ENCODE measurements around the gene HNF1B.

Gene HNF1B

DNA sequence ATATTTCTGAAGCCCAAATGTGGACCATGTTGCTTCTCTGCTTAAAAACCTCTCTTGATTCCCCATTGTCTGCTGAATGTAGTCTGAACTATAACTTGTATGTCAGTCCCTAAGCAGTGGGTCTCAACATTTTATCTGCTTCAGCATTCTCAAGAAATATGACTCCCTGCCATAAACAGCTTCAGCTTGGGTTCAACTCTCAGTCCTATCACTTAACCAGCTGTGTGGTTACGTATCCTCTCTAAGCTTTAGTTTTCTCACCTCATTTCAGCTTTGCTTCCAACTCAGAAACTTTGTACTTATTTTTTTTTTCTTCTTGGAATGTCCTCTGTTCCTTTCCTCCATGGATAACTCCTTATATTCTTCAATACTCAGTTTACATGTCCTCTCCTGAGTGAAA, 97.0 kb downstream of the HNF1B start:
- no peak overlapping the region for H3K27ac Mint-ChIP-seq
- TF ChIP-seq, protein P1, sequence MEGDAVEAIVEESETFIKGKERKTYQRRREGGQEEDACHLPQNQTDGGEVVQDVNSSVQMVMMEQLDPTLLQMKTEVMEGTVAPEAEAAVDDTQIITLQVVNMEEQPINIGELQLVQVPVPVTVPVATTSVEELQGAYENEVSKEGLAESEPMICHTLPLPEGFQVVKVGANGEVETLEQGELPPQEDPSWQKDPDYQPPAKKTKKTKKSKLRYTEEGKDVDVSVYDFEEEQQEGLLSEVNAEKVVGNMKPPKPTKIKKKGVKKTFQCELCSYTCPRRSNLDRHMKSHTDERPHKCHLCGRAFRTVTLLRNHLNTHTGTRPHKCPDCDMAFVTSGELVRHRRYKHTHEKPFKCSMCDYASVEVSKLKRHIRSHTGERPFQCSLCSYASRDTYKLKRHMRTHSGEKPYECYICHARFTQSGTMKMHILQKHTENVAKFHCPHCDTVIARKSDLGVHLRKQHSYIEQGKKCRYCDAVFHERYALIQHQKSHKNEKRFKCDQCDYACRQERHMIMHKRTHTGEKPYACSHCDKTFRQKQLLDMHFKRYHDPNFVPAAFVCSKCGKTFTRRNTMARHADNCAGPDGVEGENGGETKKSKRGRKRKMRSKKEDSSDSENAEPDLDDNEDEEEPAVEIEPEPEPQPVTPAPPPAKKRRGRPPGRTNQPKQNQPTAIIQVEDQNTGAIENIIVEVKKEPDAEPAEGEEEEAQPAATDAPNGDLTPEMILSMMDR (IDR thresholded peaks at IDR 0.05), result no peak
- H3K9me3 Mint-ChIP-seq, result no peaks in the 10 kb centered on the region
- peaks cover under 1% of the 10 kb centered on the region for H3K36me3 Mint-ChIP-seq (ENCODE audit: low read depth)
- peaks cover 76% of the 10 kb centered on the region for H3K27me3 Mint-ChIP-seq (ENCODE audit: low read depth, poor library complexity)
- no peak overlapping the region for H3K4me3 Mint-ChIP-seq
- no peak for DNase-seq
- H3K4me1 Mint-ChIP-seq, result peaks cover 30% of the 10 kb centered on the region

DNA sequence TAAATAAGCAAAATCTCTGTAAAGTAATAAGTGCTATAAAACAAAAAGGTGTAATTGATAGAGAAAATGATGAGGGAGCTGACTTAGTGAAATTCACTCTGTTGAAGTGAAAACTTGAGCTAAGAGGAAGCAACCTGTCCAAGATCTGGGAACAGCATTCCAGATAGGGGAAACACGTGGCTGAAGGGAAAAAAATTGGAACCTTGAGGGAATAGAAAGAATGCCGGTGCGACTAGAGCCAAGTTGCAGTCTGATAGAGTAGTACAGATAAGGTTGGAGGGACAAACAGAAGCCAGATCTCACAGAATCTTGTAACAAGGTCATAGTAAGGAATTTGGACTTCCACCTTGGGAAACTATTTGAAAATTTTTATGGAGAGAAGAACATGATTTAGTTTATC, 101.0 kb downstream of the HNF1B start:
- peaks cover 39% of the 10 kb centered on the region for H3K36me3 Mint-ChIP-seq (ENCODE audit: low read depth)
- TF ChIP-seq, protein P1 (IDR thresholded peaks at IDR 0.05), result no peak
- DNase-seq, result no peak
- no peaks in the 10 kb centered on the region for H3K9me3 Mint-ChIP-seq
- peak overlapping the region; percentile 93 for H3K4me3 Mint-ChIP-seq
- H3K27ac Mint-ChIP-seq, result no peak overlapping the region
- H3K4me1 Mint-ChIP-seq, result peaks cover 38% of the 10 kb centered on the region
- H3K27me3 Mint-ChIP-seq (ENCODE audit: low read depth, poor library complexity), result peaks cover 57% of the 10 kb centered on the region

DNA sequence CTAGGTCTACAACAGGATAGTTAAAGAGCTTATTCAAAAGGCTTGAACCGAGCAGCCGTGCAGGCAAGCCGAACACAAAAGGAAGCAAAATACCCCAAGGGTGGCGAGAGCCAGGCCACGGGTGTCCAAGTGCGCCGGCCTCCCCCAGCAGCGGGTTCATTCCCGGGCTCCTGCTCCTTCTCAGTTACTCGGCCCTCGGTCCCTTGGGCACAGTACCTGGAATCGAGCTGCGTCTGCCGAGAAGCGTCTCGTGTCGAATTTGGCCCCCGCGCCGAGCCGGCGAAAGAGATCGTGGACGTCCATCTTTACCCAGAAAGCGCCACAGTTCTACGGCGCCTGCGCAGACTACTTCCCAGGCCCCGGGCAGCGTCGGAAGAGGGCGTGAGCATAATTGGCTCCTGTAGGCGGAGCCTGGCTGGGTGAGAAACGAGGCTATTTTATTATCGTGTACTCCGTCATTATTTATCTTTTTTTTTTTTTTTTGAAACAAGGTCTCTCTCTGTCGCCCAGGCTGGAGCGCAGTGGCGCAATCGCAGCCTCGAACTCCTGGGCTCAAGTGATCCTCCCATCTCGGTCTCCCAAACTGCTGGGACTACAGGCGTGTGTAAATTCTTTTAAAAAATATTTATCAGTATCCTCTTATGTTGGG, 101.6 kb downstream of the HNF1B start, which contains the start of gene DDX52:
Gene DDX52, minus strand, starts transcription at position 329 of the 649 bp plus-strand sequence. Its CDS starts 26 bp downstream, at position 303.
- Mint-ChIP-seq H3K9me3 (no peaks in the 10 kb centered on the region), H3K27me3 (ENCODE audit: low read depth, poor library complexity) (peaks cover 50% of the 10 kb centered on the region), H3K36me3 (ENCODE audit: low read depth) (peaks cover 45% of the 10 kb centered on the region), H3K27ac (peak within 1 kb of the TSS; percentile 97), H3K4me1 (peaks cover 37% of the 10 kb centered on the region), H3K4me3 (peak within 1 kb of the TSS; percentile 93)
- TF ChIP-seq, protein P1 (IDR thresholded peaks at IDR 0.05), result no peak
- DNase-seq, result peak; percentile 90

DNA sequence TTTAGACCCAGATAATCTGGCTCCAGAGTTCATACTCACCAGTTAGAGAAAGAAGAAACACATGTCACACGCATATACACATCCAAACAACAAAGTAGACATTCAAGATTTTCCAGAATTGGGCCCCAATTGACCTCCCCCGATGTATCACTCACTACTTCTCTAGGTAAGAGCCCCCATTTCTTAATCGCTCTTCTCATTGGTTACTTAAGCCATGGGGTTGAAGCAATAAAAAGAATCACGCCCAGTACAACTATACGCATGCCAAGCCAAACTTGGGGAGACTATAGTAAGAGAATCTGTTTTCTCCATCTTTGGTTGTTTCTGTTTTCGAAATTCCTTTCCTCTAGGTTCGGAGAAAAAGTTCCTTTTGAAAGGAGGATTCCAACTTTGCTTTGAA, 102.2 kb downstream of the HNF1B start:
- H3K27ac Mint-ChIP-seq, result peak overlapping the region; percentile 97

DNA sequence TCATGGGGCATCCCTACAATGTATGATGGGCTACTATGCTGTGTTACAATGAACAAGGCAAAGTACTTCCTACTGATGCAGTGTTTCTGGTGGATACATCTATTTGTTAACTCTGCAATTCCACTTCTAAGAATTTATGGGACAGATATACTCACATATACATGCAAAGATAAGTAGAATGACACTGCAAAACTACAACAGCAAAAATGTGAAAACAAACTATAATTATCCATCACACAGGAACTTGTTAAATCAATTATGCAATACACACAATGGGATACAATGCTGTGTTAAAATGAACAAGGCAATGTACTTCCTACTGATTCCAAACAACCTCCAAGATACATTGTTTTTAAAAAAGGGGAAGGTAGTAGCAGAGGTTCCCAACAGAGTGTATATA, 104.8 kb downstream of the HNF1B start:
- Mint-ChIP-seq H3K4me1 (peaks cover 33% of the 10 kb centered on the region), H3K27ac (no peak overlapping the region), H3K27me3 (ENCODE audit: low read depth, poor library complexity) (peaks cover 19% of the 10 kb centered on the region), H3K9me3 (no peaks in the 10 kb centered on the region), H3K36me3 (ENCODE audit: low read depth) (peaks cover 77% of the 10 kb centered on the region), H3K4me3 (peak overlapping the region; percentile 75)
- DNase-seq, result no peak
- TF ChIP-seq, protein P1 (IDR thresholded peaks at IDR 0.05), result no peak

More for the DNA sequence above, 102.2 kb downstream of the HNF1B start:
- peaks cover 45% of the 10 kb centered on the region for H3K27me3 Mint-ChIP-seq (ENCODE audit: low read depth, poor library complexity)
- no peak for DNase-seq
- peaks cover 33% of the 10 kb centered on the region for H3K4me1 Mint-ChIP-seq
- TF ChIP-seq, protein P1 (IDR thresholded peaks at IDR 0.05), result no peak
- peak overlapping the region; percentile 93 for H3K4me3 Mint-ChIP-seq
- H3K9me3 Mint-ChIP-seq, result no peaks in the 10 kb centered on the region
- peaks cover 51% of the 10 kb centered on the region for H3K36me3 Mint-ChIP-seq (ENCODE audit: low read depth)

DNA sequence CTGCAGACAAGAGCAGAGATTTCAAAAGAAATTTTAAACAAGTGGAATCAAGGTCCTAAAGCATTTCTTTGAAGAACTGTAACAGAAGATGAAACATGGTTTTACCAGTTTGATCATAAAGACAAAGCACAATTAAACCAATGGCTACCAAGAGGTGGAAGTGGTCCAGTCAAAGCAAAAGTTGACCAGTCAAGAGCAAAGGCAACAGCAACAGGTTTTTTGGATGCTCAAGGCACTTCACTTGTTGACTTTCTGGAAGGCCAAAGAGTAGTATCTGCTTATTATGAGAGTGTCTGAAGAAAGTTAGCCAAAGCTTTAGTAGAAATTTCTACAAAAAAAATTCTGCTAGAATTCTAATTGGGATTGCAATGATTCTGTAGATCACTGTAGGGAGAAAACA, 106.9 kb downstream of the HNF1B start:
- H3K4me1 Mint-ChIP-seq, result peaks cover 27% of the 10 kb centered on the region
- H3K9me3 Mint-ChIP-seq, result no peaks in the 10 kb centered on the region
- TF ChIP-seq, protein P1 (IDR thresholded peaks at IDR 0.05), result no peak
- H3K4me3 Mint-ChIP-seq, result no peak overlapping the region
- DNase-seq, result no peak
- H3K27ac Mint-ChIP-seq, result no peak overlapping the region
- no peaks in the 10 kb centered on the region for H3K27me3 Mint-ChIP-seq (ENCODE audit: low read depth, poor library complexity)
- peaks cover 86% of the 10 kb centered on the region for H3K36me3 Mint-ChIP-seq (ENCODE audit: low read depth)

Data from nephron progenitor cell (in vitro differentiated cells).